ENCODE data around the gene SLC35C1. TPM values are rescaled to one million over a fixed set of nuclear protein-coding genes. Genes with fewer than 3 reads are reported as not detected.

Gene SLC35C1
- polyA plus RNA-seq, 1 experiment: 14.6 TPM

DNA sequence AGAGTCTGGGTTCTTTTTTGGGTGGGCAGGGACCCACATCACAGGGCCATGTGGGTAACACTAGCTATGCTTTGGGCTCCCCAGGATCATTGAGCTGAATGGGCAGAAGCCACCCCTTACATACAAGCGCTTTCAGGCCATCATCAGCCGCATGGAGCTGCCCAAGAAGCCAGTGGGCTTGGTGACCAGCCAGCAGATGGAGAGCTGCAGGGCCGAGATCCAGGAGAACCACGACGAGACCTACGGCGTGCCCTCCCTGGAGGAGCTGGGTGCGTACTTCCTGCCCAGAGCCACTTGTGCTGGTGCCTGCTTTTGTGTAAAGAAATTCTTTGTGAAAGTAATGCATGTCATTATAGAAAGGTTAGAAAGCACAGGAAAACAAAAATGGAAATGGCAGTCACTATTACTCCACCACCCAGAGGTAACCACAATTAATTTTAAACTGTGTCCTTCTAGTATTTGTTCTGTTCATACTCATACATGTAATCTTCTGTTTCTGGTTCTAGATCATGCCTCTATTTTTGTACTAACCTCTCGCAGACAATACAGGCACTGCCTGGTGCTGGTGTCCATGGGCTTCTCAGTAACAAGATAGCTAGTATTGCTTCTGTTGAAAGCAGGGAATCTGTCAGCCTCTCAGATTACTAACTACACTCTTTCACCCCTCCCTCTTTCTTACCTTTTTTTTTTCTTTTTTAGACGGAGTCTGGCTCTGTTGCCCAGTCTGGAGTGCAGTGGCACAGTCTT, 56.0 kb downstream of the SLC35C1 start:
- POLR2A ChIA-PET: no interaction called here

More for the DNA sequence above, 56.0 kb downstream of the SLC35C1 start:
- CTCF ChIA-PET: interaction anchor here (1.8 to 10.6 kb wide), 3 partner anchors 10 to 89 kb away, joined by 8 to 88 read pairs (median 10); no protein-coding TSS in a partner anchor
- no peaks in the 10 kb centered on the region for H3K27me3 ChIP-seq (ENCODE audit: control insufficient read depth, insufficient read depth, low read length)
- peaks cover 17% of the 10 kb centered on the region for H3K36me3 ChIP-seq (ENCODE audit: control insufficient read depth, insufficient read depth, low read length)
- H3K4me3 ChIP-seq (ENCODE audit: low read depth, low read length): no peak overlapping the region
- TF ChIP-seq, protein P1, sequence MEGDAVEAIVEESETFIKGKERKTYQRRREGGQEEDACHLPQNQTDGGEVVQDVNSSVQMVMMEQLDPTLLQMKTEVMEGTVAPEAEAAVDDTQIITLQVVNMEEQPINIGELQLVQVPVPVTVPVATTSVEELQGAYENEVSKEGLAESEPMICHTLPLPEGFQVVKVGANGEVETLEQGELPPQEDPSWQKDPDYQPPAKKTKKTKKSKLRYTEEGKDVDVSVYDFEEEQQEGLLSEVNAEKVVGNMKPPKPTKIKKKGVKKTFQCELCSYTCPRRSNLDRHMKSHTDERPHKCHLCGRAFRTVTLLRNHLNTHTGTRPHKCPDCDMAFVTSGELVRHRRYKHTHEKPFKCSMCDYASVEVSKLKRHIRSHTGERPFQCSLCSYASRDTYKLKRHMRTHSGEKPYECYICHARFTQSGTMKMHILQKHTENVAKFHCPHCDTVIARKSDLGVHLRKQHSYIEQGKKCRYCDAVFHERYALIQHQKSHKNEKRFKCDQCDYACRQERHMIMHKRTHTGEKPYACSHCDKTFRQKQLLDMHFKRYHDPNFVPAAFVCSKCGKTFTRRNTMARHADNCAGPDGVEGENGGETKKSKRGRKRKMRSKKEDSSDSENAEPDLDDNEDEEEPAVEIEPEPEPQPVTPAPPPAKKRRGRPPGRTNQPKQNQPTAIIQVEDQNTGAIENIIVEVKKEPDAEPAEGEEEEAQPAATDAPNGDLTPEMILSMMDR (IDR thresholded peaks at IDR 0.05; ENCODE audit: insufficient read depth, low read depth, low read length): no peak
- no peak for DNase-seq (ENCODE audit: low read depth)

Other genes with a start within 250 kb of the SLC35C1 start
- gene CHST1, start 139.5 kb upstream of the SLC35C1 start, polyA plus RNA-seq (2011; rRNA removed): 0.04 TPM in 1 of 2 replicates, not detected in the other
- gene CRY2, start 42.3 kb downstream of the SLC35C1 start, polyA plus RNA-seq (2011; rRNA removed): 12.1 and 16.7 TPM in 2 replicates
- 5.6 and 8.7 TPM in 2 replicates for gene MAPK8IP1, start 80.5 kb downstream of the SLC35C1 start, polyA plus RNA-seq (2011; rRNA removed)
- 0.22 and 0.33 TPM in 2 replicates for gene FREY1, start 102.1 kb downstream of the SLC35C1 start, polyA plus RNA-seq (2011; rRNA removed)
- gene PEX16, start 112.7 kb downstream of the SLC35C1 start, polyA plus RNA-seq (2011; rRNA removed): 24.7 and 37.4 TPM in 2 replicates
- 0.05 TPM in 1 of 2 replicates, not detected in the other for gene LARGE2, start 117.5 kb downstream of the SLC35C1 start, polyA plus RNA-seq (2011; rRNA removed)